ENCODE results near the gene CYBA.

The CYBA gene

GRCh38 chr16:88619859-88620815, 30.7 kb downstream of the CYBA start:
- Histone ChIP-seq H3K36me3 (ENCODE audit: low read depth) (peaks cover 50% of the 10 kb centered on the region), H3K27ac (ENCODE audit: poor library complexity, severe bottlenecking) (no peak overlapping the region), H3K27me3 (ENCODE audit: insufficient read depth, poor library complexity, severe bottlenecking) (no peaks in the 10 kb centered on the region), H3K9me3 (ENCODE audit: severe bottlenecking) (no peaks in the 10 kb centered on the region), H3K4me3 (ENCODE audit: severe bottlenecking) (no peak overlapping the region), H3K4me1 (ENCODE audit: insufficient read depth, poor library complexity, severe bottlenecking) (no peaks in the 10 kb centered on the region)
- no peak for DNase-seq (ENCODE audit: low spot score)
- TF ChIP-seq CTCF (IDR thresholded peaks at IDR 0.05; ENCODE audit: poor library complexity, severe bottlenecking), result no peak
- no peak for ATAC-seq (ENCODE audit: low read depth)

- Histone ChIP-seq H3K4me1 (ENCODE audit: insufficient read depth, poor library complexity, severe bottlenecking) (no peaks in the 10 kb centered on the region), H3K27me3 (ENCODE audit: insufficient read depth, poor library complexity, severe bottlenecking) (no peaks in the 10 kb centered on the region), H3K4me3 (ENCODE audit: severe bottlenecking) (no peak overlapping the region), H3K9me3 (ENCODE audit: severe bottlenecking) (no peaks in the 10 kb centered on the region), H3K36me3 (ENCODE audit: low read depth) (peaks cover 43% of the 10 kb centered on the region), H3K27ac (ENCODE audit: poor library complexity, severe bottlenecking) (no peak overlapping the region)
- ATAC-seq (ENCODE audit: low read depth) (no peak), DNase-seq (ENCODE audit: low spot score) (no peak)
- no peak for TF ChIP-seq CTCF (IDR thresholded peaks at IDR 0.05; ENCODE audit: poor library complexity, severe bottlenecking)
Observed at GRCh38 chr16:88618956-88619667, 31.7 kb downstream of the CYBA start.

GRCh38 chr16:88618182-88618955, 32.5 kb downstream of the CYBA start:
- no peaks in the 10 kb centered on the region for H3K4me1 ChIP-seq (ENCODE audit: insufficient read depth, poor library complexity, severe bottlenecking)
- H3K27me3 ChIP-seq (ENCODE audit: insufficient read depth, poor library complexity, severe bottlenecking), result no peaks in the 10 kb centered on the region
- no peak overlapping the region for H3K4me3 ChIP-seq (ENCODE audit: severe bottlenecking)
- no peaks in the 10 kb centered on the region for H3K9me3 ChIP-seq (ENCODE audit: severe bottlenecking)
- no peak overlapping the region for H3K27ac ChIP-seq (ENCODE audit: poor library complexity, severe bottlenecking)
- ATAC-seq (ENCODE audit: low read depth), result no peak
- H3K36me3 ChIP-seq (ENCODE audit: low read depth), result peaks cover 36% of the 10 kb centered on the region
- no peak for DNase-seq (ENCODE audit: low spot score)
- no peak for TF ChIP-seq CTCF (IDR thresholded peaks at IDR 0.05; ENCODE audit: poor library complexity, severe bottlenecking)

GRCh38 chr16:88617268-88618031, 33.4 kb downstream of the CYBA start:
- no peaks in the 10 kb centered on the region for H3K27me3 ChIP-seq (ENCODE audit: insufficient read depth, poor library complexity, severe bottlenecking)
- DNase-seq (ENCODE audit: low spot score) (no peak), ATAC-seq (ENCODE audit: low read depth) (no peak)
- no peaks in the 10 kb centered on the region for H3K9me3 ChIP-seq (ENCODE audit: severe bottlenecking)
- H3K4me3 ChIP-seq (ENCODE audit: severe bottlenecking), result no peak overlapping the region
- H3K4me1 ChIP-seq (ENCODE audit: insufficient read depth, poor library complexity, severe bottlenecking), result no peaks in the 10 kb centered on the region
- H3K27ac ChIP-seq (ENCODE audit: poor library complexity, severe bottlenecking), result no peak overlapping the region
- TF ChIP-seq CTCF (IDR thresholded peaks at IDR 0.05; ENCODE audit: poor library complexity, severe bottlenecking), result no peak
- peaks cover 35% of the 10 kb centered on the region for H3K36me3 ChIP-seq (ENCODE audit: low read depth)

Measured in RWPE2 (cell line).